Hematopoietic multipotent progenitor cell treated with erythropoietin and hydrocortisone succinate and interleukin-3 and kit ligand, for 8 days (in vitro differentiated cells): ENCODE data around the gene MYO19.
"Not testable (repeated sequence)": the region's sequence is repeated elsewhere in the genome, so short reads cannot be mapped to it uniquely, and the experiment has no call there.

Source experiments
- DNase-seq: peaks from one replicate; pipeline ENCODE4 v3.0.0-alpha.2; 2015

Gene MYO19

GRCh38 chr17:36532435-36532975, 2.2 kb downstream of the MYO19 start:
- DNase-seq = no peak

DNA sequence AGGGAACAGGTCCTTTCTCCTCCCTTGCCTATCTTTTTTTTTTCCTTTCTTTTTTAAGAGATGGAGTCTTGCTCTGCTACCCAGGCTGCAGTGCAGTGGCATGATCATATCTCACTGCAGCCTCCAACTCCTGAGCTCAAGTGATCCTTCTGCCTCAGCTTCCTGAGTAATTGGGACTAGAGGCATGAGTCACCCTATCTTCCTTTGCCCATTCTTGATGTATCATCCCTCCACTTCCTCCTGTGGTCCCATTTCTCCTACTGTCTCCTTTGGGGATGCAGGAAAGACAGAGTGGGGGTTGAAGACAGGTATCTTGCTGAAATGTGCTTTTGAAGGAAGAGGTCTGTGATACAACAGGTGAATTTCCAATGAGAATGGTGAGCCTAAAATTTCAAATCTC, 5.5 kb downstream of the MYO19 start:
- DNase-seq = peak; percentile 42

- DNase-seq = no peak
Observed at GRCh38 chr17:36527621-36528250, 6.9 kb downstream of the MYO19 start.

GRCh38 chr17:36525888-36526287, 8.8 kb downstream of the MYO19 start:
- no peak for DNase-seq

GRCh38 chr17:36525113-36525512, 9.6 kb downstream of the MYO19 start:
- no peak for DNase-seq

GRCh38 chr17:36524428-36524876, 10.2 kb downstream of the MYO19 start:
- DNase-seq = no peak

DNA sequence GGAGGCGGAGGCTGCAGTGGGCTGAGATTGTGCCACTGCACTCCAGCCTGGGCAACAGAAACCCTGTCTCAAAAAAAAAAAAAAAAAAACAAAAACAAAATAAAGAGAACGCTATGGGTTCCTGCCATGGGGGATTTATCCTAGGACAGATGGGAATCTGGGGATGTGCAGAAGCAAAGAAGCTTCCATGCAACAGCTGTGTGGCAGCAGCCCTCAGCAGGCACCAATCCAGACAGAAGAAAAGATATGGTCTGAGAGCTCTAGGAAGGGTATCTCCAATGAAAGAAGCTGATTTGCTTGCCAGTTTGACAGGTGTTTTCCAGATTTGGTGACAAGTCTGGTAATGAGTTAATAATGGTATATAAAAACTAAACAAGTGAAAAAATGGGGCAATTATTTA, 11.6 kb downstream of the MYO19 start:
- DNase-seq = no peak

DNA sequence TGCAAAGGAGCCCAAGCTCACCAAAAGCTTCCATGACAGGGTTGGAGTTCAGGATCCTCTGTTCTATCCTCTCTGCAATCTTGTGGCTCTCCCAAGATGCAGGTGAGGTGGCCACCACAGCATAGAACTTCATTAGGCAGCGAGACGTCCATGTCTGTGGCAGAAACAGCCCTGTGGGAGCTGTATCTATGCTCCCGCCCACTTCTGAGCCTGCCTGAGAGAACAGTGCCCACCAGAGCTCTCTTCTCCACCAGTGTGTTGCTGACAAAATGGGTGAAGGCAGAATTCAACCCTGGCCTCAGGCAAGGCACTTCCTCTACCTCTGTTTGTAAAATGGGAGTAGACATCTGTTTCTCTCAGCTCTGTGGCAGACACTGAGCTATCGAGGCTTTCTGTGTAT, 18.8 kb downstream of the MYO19 start:
- no peak for DNase-seq

DNA sequence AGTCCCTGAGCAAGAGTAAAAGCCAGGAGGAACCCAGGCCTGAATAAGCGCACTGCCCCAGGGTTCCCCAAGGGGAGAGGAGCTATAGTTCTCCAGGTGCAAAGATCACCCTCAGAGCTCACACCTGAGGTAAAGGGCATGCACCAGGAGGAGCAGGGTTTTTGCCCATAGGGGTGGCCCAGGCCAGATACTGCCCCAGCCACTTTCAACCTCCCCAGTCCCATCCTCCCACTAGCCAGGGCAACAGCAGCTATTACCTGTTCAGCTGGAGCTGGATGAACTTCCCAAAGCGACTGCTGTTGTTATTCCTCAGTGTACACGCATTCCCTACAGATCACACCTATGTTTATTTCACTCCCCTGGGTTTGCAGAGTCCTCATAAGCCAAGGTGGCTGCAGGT, 19.8 kb downstream of the MYO19 start:
- DNase-seq = no peak

DNA sequence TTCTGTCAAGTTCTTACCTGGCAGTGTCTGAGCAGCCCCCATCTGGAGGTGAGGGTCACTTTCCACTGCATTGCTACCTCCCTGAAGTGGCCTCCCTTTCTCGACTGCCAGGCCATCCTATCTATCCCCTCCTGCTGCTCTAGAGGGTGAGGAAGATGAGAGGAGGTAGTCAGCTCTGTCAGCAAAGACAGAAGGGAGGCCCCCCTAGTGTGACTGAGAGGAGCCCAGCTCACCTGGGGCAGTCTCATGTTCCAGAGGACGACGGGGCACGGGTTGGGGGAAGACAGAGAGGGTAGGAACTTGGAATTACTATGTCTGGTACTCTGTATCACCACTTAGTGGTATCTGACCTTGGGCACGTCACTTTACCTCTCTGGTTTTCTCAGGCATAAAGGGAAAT, 22.0 kb downstream of the MYO19 start:
- DNase-seq = no peak

- DNase-seq = no peak
Observed at GRCh38 chr17:36511216-36511615, 23.5 kb downstream of the MYO19 start.

- no peak for DNase-seq
Observed at GRCh38 chr17:36510636-36511035, 24.0 kb downstream of the MYO19 start.

GRCh38 chr17:36509272-36509985, 25.2 kb downstream of the MYO19 start:
- DNase-seq = no peak

DNA sequence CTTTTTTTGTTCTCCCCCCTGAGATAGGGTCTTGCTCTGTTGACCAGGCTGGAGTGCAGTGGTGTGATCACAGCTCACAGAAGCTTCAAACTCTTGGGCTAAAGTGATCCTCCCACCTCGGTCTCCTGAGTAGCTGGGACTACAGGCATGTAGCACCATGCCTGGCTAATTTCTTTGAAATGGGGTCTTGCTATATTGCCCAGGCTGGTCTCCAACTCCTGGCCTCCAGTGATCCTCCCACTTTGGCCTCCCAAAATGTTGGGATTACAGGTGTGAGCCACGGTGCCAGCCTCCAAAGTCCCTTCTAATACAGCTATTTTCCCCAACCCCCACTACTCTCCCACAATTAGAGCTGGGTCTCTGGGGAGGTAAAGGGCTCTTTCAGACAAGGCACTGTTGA, 26.2 kb downstream of the MYO19 start:
- DNase-seq = not testable (repeated sequence)

- no peak for DNase-seq
Observed at GRCh38 chr17:36507266-36507665, 27.4 kb downstream of the MYO19 start.

- DNase-seq = no peak
Observed at GRCh38 chr17:36506831-36507230, 27.8 kb downstream of the MYO19 start.

- no peak for DNase-seq
Observed at GRCh38 chr17:36506249-36506826, 28.3 kb downstream of the MYO19 start.

DNA sequence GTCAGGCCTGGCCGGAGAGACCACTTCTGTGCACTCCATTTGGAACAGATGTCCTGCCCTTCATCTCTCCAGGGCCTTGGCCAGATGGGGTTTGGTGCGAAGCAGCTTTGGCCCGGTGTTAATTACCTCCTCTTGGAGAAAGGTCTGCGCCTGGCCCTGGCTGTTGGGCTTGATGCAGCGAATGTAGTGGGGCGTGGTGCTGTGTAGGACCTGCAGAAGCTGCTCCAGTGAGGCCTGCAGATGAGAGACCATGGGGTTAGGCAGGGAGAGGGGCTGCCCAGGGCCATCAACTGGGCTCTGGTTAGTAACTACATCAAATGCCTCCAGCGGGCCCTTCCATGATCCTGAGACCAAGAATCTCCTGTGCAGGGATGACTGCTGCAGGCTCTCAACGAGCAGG, 29.5 kb downstream of the MYO19 start:
- no peak for DNase-seq

DNA sequence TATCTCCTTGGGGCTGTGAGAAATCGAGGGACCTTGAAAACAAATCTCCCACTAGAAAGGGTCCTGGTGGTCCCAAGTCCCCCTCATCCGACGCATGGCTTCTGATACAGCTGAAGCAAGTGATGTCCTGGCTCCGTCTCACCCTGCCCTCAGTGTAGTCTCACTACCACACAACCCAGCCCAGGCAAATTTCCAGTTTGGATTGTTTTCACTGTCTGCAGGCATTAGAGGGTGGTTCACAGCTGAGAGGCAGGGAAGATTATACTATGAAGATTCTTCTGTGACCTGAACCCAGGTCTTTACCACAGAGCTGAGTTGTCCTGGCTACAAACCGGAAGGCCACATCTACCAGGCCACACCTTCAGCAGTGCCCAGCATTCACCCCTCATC, 30.5 kb downstream of the MYO19 start:
- no peak for DNase-seq

- DNase-seq = no peak
Observed at GRCh38 chr17:36503456-36504155, 31.1 kb downstream of the MYO19 start.

DNA sequence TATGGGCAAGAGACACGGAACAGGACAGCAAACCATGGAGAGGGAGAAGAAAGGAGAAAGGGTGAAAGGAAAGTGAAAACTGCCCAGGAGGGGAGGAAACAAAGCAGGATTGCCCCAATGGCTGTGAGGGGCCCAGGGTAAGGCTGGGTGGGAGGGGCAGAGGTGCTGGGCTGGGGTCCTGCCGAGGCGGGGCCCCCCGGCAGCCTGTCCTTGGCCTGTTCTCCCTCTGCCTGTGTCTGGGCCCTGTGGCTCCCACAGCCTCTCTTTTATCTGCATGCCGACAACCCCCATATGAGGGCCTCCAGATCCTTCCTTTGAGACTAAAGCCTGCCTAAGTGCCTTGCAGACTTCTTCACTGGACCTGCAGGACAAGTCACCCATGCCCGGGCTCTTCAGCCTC, 32.7 kb downstream of the MYO19 start:
- no peak for DNase-seq

- DNase-seq = no peak
Observed at GRCh38 chr17:36501351-36501750, 33.3 kb downstream of the MYO19 start.

DNA sequence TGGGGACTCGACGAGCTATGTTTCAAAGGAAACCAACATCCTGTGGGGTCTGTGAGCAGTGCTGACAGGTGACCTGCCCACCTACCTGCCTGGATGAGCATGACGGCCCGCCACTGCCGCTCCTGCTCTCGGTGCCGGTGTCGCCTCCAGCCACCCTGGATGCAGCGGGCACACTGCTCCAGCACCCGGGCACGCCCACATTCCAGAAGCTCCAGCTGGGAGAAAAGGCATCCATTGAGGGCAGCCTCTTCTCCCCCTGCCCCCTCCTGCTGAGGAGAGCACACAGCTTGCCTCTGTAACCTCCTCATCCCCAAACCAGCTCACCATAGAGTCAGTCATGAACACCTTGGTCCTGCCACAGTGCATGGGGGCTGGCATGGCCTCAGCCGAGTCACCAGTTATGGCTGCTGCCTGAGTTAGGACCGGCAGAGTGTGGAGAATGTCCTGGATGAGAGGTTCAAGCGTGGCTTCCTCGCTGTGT, 33.9 kb downstream of the MYO19 start:
- no peak for DNase-seq
